Nephron (organoid): ENCODE results near the gene ARSG.

ENCODE experiments used
- H3K27ac Mint-ChIP-seq, 3 experiments: 2 replicates each; pipeline ENCODE4 v1.8.0; 2020; ENCODE audit warnings: mixed read lengths in 3 of 3, mild to moderate bottlenecking in 2 of 3, moderate library complexity in 1 of 3
- H3K27me3 Mint-ChIP-seq: 2 replicates; pipeline ENCODE4 v1.8.0; 2021; ENCODE audit warnings: low read depth, mild to moderate bottlenecking, moderate library complexity, mixed read lengths
- H3K36me3 Mint-ChIP-seq: 2 replicates; pipeline ENCODE4 v1.8.0; 2020; ENCODE audit warnings: low read depth, mixed read lengths
- H3K4me1 Mint-ChIP-seq: 2 replicates; pipeline ENCODE4 v1.8.0; 2020; ENCODE audit warnings: mixed read lengths
- H3K4me3 Mint-ChIP-seq, 3 experiments: 2 replicates each; pipeline ENCODE4 v1.8.0; 2020; ENCODE audit warnings: mild to moderate bottlenecking in 3 of 3, mixed read lengths in 3 of 3, moderate library complexity in 2 of 3
- H3K9me3 Mint-ChIP-seq: 2 replicates; pipeline ENCODE4 v1.8.0; 2020; ENCODE audit warnings: mixed read lengths
- TF ChIP-seq, protein P1 (sequence below), 3 experiments: fragments of 200-600 bp; sonication (generic); IDR thresholded peaks; one replicate each; pipeline ENCODE4 v1.5.0; 2021; ENCODE audit warnings: antibody characterized with exemption in 3 of 3; ENCODE audit not compliant: unreplicated experiment in 3 of 3

The ARSG gene

DNA sequence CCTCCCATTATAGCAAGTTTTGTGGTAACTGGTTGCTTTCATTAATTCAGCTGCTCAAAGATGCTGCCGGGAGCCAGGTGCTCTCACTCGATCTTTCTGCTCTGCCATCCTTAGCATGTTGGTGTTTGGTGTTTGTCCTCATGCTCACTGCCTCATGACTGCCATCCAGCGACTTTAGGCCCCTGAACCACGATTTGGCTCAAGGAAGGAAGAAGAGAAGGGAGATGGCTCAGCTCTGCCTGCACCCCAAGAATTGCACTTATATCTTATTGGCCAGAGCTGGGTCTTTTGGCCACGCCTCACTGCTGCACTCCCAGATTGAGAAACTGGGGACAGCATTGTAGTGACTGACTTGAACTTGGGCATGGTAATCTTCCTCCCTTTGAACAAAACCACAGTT lies 52.7 kb downstream of the ARSG start:
- TF ChIP-seq, protein P1, sequence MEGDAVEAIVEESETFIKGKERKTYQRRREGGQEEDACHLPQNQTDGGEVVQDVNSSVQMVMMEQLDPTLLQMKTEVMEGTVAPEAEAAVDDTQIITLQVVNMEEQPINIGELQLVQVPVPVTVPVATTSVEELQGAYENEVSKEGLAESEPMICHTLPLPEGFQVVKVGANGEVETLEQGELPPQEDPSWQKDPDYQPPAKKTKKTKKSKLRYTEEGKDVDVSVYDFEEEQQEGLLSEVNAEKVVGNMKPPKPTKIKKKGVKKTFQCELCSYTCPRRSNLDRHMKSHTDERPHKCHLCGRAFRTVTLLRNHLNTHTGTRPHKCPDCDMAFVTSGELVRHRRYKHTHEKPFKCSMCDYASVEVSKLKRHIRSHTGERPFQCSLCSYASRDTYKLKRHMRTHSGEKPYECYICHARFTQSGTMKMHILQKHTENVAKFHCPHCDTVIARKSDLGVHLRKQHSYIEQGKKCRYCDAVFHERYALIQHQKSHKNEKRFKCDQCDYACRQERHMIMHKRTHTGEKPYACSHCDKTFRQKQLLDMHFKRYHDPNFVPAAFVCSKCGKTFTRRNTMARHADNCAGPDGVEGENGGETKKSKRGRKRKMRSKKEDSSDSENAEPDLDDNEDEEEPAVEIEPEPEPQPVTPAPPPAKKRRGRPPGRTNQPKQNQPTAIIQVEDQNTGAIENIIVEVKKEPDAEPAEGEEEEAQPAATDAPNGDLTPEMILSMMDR (IDR thresholded peaks at IDR 0.05; ENCODE audit: unreplicated experiment in 3 of 3): no peak
- H3K36me3 Mint-ChIP-seq: no peaks in the 10 kb centered on the region
- H3K4me1 Mint-ChIP-seq: no peaks in the 10 kb centered on the region
- no peak overlapping the region for H3K27ac Mint-ChIP-seq
- no peaks in the 10 kb centered on the region for H3K27me3 Mint-ChIP-seq
- no peaks in the 10 kb centered on the region for H3K9me3 Mint-ChIP-seq
- no peak overlapping the region for H3K4me3 Mint-ChIP-seq

DNA sequence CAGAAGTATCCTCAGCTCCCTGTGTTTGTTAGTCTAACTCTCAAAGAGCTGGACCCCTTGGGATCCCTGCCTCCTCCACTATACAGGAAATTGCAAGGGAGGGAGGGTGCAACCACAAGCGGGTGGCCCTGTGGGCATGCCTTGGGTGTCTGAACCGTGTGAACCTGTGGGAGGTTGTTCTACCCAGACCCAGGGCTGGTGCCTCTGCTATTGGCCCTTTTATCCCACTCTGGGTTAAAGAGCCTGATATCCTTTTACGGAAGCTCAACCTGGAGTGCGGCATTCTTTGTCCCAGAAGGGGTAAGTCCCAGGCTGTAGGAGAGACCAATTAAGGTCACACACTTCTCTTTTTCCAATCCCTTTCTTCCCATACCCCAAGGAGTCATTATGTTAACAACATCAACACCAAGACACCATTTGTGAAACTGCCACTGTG lies 53.4 kb downstream of the ARSG start:
- Mint-ChIP-seq H3K27ac (no peak overlapping the region), H3K27me3 (no peaks in the 10 kb centered on the region), H3K9me3 (no peaks in the 10 kb centered on the region), H3K4me1 (no peaks in the 10 kb centered on the region), H3K36me3 (no peaks in the 10 kb centered on the region), H3K4me3 (no peak overlapping the region)
- TF ChIP-seq, protein P1 (IDR thresholded peaks at IDR 0.05; ENCODE audit: unreplicated experiment in 3 of 3): no peak

DNA sequence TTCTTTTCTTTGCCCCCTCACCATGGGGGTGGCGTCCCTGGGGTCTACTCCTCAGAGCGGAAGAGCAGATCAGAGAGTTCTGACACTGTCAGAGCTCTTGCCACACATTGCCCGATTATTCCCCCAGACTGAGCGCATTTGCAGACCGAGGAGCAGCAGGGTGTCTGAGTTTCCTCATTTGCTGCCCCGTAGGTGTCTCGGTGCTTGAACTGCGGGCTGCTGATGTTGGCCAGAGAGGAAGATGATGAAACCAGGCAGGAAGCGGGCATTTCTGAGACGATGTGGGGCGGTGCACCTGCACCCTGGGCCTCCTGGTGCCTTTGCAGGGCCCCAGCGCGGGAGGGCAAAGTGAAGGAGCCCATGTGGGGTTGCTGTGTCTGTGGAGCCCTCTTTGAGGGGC lies 55.2 kb downstream of the ARSG start:
- H3K27ac Mint-ChIP-seq: no peak overlapping the region
- peaks cover 2% of the 10 kb centered on the region for H3K4me1 Mint-ChIP-seq
- no peaks in the 10 kb centered on the region for H3K36me3 Mint-ChIP-seq
- H3K4me3 Mint-ChIP-seq: no peak overlapping the region
- no peaks in the 10 kb centered on the region for H3K9me3 Mint-ChIP-seq
- TF ChIP-seq, protein P1 (IDR thresholded peaks at IDR 0.05; ENCODE audit: unreplicated experiment in 3 of 3): no peak
- no peaks in the 10 kb centered on the region for H3K27me3 Mint-ChIP-seq

DNA sequence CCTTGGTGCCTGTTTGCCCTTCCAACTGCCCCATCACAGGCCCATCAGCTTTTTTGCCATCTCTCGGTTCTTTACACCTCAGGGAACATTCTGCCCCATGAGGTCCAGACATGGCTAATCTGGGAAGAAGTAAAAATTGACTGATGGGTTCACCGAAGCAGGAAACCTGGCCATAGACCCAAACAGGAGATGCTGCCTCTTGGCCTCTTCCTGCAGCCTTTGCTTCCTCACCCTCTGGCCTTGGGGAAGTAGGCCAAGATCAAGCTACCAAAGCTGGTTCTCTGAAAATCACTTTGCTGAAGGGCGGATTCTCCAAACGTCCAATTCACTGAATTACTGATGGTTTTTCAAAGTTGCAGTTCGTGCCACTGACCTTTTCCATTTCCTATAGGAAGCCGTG lies 56.1 kb downstream of the ARSG start:
- H3K27me3 Mint-ChIP-seq: no peaks in the 10 kb centered on the region
- TF ChIP-seq, protein P1 (IDR thresholded peaks at IDR 0.05; ENCODE audit: unreplicated experiment in 3 of 3): no peak
- H3K4me1 Mint-ChIP-seq: peaks cover 4% of the 10 kb centered on the region
- no peak overlapping the region for H3K27ac Mint-ChIP-seq
- H3K36me3 Mint-ChIP-seq: no peaks in the 10 kb centered on the region
- no peak overlapping the region for H3K4me3 Mint-ChIP-seq
- H3K9me3 Mint-ChIP-seq: no peaks in the 10 kb centered on the region

DNA sequence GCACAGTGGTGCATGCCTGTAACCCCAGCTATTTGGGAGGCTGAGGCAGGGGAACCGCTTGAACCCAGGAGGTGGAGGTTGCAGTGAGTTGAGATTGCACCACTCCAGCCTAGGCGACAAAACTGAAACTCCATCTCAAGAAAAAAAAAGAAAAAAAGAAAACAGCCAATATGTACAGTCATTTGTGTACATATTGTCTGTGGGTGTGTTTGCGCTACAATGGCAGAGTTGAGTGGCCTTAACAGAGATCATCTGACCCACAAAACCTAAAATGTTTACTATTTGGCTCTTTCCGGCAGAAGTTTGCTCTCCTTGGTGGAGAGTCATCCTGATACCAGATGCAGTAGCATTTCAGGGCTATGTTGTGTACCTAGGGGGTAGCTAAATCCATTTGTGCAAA lies 57.9 kb downstream of the ARSG start:
- Mint-ChIP-seq H3K27me3 (no peaks in the 10 kb centered on the region), H3K27ac (no peak overlapping the region), H3K36me3 (no peaks in the 10 kb centered on the region), H3K9me3 (no peaks in the 10 kb centered on the region), H3K4me1 (peaks cover 4% of the 10 kb centered on the region), H3K4me3 (no peak overlapping the region)
- TF ChIP-seq, protein P1 (IDR thresholded peaks at IDR 0.05; ENCODE audit: unreplicated experiment in 3 of 3): no peak

DNA sequence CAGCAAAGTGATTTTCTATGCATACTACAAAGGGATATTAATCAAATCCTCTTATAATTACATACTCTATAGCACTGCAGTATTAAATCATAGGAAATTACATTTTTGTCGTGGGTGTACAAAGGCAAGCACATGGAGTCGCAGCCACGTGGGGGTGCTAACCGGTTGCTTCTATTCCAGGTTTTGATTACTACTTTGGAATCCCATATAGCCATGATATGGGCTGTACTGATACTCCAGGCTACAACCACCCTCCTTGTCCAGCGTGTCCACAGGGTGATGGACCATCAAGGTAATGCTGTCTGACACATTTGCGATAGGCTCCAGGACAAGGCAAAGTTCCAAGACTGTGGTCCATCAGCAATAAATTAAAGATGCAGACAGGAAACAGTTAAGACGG lies 60.1 kb downstream of the ARSG start:
- no peaks in the 10 kb centered on the region for H3K36me3 Mint-ChIP-seq
- TF ChIP-seq, protein P1 (IDR thresholded peaks at IDR 0.05; ENCODE audit: unreplicated experiment in 3 of 3): no peak
- H3K27me3 Mint-ChIP-seq: no peaks in the 10 kb centered on the region
- no peak overlapping the region for H3K4me3 Mint-ChIP-seq
- no peaks in the 10 kb centered on the region for H3K9me3 Mint-ChIP-seq
- H3K27ac Mint-ChIP-seq: no peak overlapping the region
- H3K4me1 Mint-ChIP-seq: peaks cover 4% of the 10 kb centered on the region
